SK-N-SH treated with all-trans-retinoic acid at 6 μM for 48 hours (cell line): ENCODE measurements around the gene DDX46.

Experiments used
- ARNTL ChIP-seq: fragments of 450-650 bp; formaldehyde crosslinking; IDR thresholded peaks from 2 replicates; pipeline ENCODE4 v1.5.0; 2020; ENCODE audit warnings: low read depth, mild to moderate bottlenecking, moderate library complexity, borderline replicate concordance
- CREB5 ChIP-seq: fragments of 250-450 bp; sonication (Bioruptor Pico); IDR thresholded peaks from 2 replicates; pipeline ENCODE4 v1.5.1; 2020; ENCODE audit warnings: low read depth, mild to moderate bottlenecking, moderate library complexity
- RARB ChIP-seq: fragments of 250-450 bp; sonication (Bioruptor Pico); IDR thresholded peaks from 2 replicates; pipeline ENCODE4 v1.8.0; 2021; ENCODE audit warnings: mild to moderate bottlenecking, moderate library complexity
- TCF4 ChIP-seq: fragments of 250-450 bp; sonication (Bioruptor Pico); IDR thresholded peaks from 2 replicates; pipeline ENCODE4 v1.8.0; 2021; ENCODE audit warnings: mild to moderate bottlenecking, moderate library complexity, borderline replicate concordance
- TOX ChIP-seq: fragments of 250-450 bp; sonication (Bioruptor Pico); IDR thresholded peaks from 2 replicates; pipeline ENCODE4 v1.8.0; 2021; ENCODE audit warnings: mild to moderate bottlenecking, moderate library complexity, borderline replicate concordance
- ZFP3 ChIP-seq: fragments of 250-450 bp; sonication (Bioruptor Pico); IDR thresholded peaks from 2 replicates; pipeline ENCODE4 v1.5.0; 2020; ENCODE audit warnings: mild to moderate bottlenecking, moderate library complexity
- ZFP30 ChIP-seq: fragments of 450-650 bp; formaldehyde crosslinking; IDR thresholded peaks from 2 replicates; pipeline ENCODE4 v1.5.0; 2022; ENCODE audit warnings: mild to moderate bottlenecking, moderate library complexity
- ZNF565 ChIP-seq: fragments of 450-650 bp; formaldehyde crosslinking; conservative IDR thresholded peaks from 2 replicates; pipeline ENCODE4 v1.5.0; 2020; ENCODE audit warnings: low read depth, mild to moderate bottlenecking, moderate library complexity
- ZNF70 ChIP-seq: fragments of 450-650 bp; formaldehyde crosslinking; IDR thresholded peaks from 2 replicates; pipeline ENCODE4 v1.5.0; 2020; ENCODE audit warnings: mild to moderate bottlenecking, moderate library complexity
- ZNF8 ChIP-seq: fragments of 450-650 bp; formaldehyde crosslinking; IDR thresholded peaks from 2 replicates; pipeline ENCODE4 v1.5.0; 2020; ENCODE audit warnings: mild to moderate bottlenecking, moderate library complexity
- TF ChIP-seq, protein P1 (sequence below): fragments of 250-450 bp; sonication (Bioruptor Pico); IDR thresholded peaks from 2 replicates; pipeline ENCODE4 v1.5.1; 2021; ENCODE audit warnings: mild to moderate bottlenecking, moderate library complexity

- TF ChIP-seq RARB (no peak), TCF4 (CRISPR knock-in tag) (no peak), ZNF70 (CRISPR knock-in tag) (no peak), ZNF565 (CRISPR knock-in tag) (no peak), ZNF8 (CRISPR knock-in tag) (no peak), TOX (CRISPR knock-in tag) (no peak), ZFP3 (CRISPR knock-in tag) (no peak), ZFP30 (CRISPR knock-in tag) (no peak), ARNTL (no peak), CREB5 (CRISPR knock-in tag) (no peak)
- TF ChIP-seq, protein P1, sequence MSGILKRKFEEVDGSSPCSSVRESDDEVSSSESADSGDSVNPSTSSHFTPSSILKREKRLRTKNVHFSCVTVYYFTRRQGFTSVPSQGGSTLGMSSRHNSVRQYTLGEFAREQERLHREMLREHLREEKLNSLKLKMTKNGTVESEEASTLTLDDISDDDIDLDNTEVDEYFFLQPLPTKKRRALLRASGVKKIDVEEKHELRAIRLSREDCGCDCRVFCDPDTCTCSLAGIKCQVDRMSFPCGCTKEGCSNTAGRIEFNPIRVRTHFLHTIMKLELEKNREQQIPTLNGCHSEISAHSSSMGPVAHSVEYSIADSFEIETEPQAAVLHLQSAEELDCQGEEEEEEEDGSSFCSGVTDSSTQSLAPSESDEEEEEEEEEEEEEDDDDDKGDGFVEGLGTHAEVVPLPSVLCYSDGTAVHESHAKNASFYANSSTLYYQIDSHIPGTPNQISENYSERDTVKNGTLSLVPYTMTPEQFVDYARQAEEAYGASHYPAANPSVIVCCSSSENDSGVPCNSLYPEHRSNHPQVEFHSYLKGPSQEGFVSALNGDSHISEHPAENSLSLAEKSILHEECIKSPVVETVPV (CRISPR knock-in tag): no peak
These were observed 118.6 kb downstream of the DDX46 start for GRCh38 chr5:134877159-134877558.
